HuH-7.5 (cell line): Measurements from ENCODE around the gene ARCN1.
A peak's percentile ranks its signal among the peaks of the same experiment; 100 is the strongest.
"Not testable (repeated sequence)": the region's sequence is repeated elsewhere in the genome, so short reads cannot be mapped to it uniquely, and the experiment has no call there.

ENCODE experiments used
- DNase-seq: peaks from one replicate; pipeline ENCODE4 v3.0.0; 2011; ENCODE audit warnings: low spot score

ARCN1 gene

DNA sequence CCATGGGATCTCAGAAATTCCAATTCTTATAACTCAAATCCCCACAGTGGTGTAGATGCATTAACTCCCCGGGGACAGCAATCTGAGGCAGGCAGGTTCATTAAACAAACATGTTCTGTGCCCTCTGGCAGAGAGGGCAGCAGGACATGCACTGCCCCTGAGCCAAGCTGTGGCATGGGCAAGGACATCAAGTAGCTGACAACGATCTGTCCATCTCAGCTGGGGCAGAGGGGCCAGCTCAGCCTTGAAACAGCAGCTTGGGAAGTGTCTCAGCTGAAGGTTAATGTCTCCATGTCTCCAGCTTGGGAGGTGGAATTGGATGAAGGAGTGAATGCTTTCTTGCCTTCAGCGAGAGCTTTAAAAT, 27.6 kb upstream of the ARCN1 start:
- no peak for DNase-seq

DNA sequence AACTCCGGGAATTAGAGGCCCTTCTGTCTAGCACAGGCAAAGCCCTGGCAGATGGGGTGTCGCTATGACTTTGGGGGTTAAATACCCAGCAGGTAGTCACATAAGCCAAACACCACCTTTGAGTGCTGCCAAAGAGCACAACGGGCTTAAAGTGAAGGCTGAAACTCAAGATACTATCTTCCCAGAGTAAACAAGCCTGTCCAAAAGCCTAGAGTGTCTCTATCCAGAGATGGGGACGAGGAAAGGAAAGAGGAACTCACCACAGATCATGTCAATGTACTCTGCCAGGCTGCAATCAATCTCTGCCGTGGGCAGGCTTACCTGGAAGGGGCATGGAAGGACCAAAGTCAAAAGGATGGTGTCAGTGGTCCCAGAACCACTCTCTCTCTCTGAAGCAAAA, 26.7 kb upstream of the ARCN1 start:
- no peak for DNase-seq

DNA sequence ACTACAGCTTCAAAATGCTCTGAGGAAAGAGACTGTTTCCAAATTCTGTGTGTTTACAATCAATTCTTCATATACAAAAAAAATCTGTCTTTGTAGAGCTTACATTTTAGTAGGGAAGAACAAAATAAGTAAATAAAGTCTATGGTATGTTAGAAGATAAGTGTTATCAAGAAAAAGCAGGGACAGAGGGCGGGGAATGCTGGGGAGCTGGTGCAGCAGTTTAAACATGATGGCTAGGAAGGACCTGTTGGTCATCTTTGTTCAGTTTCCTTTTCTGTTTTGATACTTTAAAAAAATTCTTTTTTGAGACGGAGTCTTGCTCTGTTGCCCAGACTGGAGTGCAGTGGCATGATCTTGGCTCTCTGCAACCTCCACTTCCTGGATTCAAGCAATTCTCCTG, 25.1 kb upstream of the ARCN1 start:
- no peak for DNase-seq

DNA sequence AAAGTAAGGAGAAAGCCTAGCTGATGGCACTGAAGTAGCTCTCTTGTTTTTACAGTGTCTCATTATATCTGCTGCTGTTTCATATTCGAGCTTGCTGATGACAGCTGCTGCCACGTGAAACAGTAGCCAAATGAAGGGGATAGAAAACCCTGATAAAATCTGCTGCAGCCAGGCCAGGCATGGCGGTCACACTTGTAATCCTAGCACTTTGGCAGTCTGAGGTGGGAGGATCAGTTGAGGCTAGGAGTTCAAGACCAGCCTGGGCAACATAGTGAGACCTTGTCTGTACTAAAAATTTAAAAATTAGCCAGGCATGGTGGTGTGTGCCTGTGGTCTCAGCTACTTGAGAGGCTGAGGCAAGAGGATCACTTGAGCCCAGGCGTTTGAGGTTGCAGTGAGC, 19.9 kb upstream of the ARCN1 start:
- DNase-seq: no peak

DNA sequence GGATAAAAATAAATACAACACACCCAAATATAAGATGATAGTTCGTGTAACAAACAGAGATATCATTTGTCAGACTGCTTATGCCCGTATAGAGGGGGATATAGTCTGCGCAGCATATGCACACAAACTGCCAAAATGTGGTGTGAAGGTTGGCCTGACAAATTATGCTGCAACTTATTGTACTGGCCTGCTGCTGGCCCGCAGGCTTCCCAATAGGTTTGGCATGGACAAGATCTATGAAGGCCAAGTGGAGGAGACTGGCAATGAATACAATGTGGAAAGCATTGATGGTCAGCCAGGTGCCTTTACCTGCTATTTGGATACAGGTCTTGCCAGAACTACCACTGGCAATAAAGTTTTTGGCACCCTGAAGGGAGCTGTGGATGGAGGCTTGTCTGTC, 11.4 kb upstream of the ARCN1 start:
- DNase-seq: no peak

DNA sequence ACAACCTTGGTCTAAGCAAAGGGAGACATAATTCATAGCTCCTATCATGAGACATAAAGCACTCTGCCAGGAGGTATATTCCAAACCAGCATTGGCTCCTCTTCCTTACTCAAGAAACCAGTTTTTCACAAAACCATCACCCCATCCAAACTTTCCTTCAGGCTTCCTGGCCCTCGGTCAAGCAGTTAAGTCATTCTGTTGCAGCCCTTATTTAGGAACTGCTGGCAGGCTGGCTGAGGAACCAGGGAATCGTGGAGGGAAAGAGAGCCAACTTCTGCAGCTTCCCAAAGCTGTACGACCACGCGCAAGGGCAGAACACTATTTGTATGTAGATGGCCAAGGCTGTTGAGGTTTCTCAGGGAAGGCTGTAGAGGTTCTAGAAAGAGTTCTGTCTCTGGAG, 7.2 kb upstream of the ARCN1 start:
- DNase-seq: no peak

DNA sequence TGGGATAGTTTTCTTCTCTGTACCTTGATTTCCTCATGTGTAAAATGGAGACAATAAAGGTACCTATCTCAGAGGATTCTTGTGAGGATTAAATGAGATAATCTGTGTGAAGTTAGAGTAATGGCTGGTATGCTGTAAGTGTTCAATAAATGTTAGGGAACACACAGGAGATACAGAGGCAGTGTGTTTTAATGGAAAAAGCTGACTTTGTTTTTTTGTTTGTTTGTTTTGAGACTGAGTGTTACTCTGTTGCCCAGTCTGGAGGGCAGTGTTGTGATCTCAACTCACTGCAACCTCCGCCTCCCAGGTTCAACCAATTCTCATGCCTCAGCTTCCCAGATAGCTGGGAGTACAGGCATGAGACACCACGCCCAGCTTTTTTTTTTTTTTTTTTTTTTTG, 2.5 kb upstream of the ARCN1 start:
- no peak for DNase-seq

DNA sequence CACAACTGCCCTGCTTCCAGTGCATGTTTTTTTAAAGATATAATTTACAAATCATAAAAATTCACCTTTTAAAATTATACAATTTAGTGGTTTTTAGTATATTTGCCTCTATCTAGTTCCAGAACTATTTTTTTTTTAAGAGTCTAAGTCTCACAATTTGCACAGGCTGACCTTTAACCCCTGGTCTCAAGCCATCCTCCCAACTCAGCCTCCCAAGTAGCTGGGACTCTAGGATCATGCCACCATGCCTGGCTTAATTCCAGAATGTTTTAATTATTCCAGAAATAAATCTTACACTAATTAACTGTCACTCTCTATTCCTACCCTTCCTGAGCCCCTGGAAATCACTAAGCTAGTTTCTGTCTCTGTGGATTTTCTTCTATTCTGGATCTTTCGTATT, 1.4 kb upstream of the ARCN1 start:
- DNase-seq: no peak

DNA sequence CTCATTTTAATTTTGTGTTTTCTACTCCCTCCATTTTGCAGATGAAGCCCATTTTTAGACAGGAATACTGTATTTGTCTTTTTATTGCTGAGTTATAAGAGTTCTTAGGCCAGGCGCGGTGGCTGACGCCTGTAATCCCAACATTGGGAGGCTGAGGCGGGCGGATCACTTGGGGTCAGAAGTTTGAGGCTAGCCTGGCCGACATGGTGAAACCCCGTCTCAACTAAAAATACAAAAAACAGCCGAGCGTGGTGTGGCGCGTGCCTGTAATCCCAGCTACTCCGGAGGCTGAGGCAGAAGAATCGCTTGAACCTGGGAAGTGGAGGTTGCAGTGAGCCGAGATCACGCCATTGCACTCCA, 528 bp upstream of the ARCN1 start:
- DNase-seq: not testable (repeated sequence)

DNA sequence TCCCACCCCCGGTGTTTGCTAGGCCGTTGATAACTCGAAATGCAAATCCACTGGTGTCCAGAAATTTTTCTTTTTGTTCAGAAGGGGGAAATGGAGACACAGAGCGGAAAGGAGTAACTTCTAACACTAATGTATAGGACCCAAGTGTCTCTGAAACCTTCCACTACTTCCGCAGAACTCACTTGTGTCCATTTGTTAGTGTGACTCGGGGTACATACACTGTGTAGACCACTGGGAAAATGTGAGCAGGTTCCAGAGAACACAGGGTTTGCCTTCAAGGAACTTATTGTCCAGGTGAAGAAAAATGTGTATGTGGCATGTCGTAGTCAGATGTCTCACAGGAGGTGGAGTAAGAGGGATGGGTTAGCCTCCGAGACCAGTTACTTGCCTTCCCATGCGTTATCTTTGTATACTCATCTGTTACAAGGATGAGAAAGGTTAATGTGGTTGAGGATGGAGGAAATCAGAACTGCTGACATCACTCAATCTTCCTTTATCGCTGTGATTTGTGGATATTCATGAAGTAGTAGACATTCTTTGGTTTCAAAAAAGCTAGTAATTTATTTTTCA, 857 bp downstream of the ARCN1 start:
- DNase-seq: no peak

DNA sequence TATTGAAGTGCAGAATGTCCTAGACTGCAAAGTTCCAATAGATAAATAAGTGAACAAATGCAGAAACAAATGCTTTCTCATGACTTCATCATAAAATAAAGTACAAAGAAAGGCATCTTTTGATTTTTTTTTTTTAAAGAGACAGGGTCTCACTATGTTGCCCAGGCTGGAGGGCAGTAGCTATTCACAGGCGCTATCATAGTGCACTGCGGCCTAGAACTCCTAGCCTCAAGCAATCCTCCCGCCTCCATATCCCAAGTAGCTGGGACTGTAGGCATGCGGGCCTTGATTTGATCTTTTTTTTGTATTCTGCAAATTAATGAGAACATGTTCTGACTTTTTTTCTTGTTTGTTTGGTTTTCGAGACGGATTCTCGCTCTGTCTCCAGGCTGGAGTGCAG, 2.4 kb downstream of the ARCN1 start:
- no peak for DNase-seq

DNA sequence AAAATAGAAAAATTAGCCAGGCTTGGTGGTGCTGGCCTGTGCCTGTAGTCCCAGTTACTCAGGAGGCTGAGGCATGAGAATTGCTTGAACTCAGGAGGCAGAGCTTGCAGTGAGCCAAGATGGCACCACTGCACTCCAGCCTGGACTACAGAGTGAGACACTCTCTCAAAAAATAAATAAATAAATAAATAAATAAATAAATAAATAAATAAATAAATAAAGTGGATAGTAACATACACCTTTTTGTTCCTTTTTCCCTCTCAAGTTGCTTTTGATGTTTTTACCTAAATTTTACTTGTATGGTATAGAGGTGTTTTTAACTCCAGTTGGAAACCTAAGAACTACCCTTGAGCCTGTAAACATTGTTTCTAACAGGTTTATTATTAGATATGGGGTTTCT, 5.8 kb downstream of the ARCN1 start:
- DNase-seq: not testable (repeated sequence)

DNA sequence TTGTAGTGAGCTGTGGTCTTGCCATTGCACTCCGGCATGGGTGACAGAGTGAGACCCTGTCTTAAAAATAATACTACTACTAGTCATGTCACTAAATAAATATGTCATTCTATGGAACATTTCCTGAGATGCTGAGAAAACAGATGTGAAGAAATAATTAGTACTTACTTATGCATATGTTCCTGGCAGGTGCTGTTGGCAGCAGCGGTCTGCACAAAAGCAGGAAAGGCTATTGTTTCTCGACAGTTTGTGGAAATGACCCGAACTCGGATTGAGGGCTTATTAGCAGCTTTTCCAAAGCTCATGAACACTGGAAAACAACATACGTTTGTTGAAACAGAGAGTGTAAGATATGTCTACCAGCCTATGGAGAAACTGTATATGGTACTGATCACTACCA, 8.8 kb downstream of the ARCN1 start:
- no peak for DNase-seq

DNA sequence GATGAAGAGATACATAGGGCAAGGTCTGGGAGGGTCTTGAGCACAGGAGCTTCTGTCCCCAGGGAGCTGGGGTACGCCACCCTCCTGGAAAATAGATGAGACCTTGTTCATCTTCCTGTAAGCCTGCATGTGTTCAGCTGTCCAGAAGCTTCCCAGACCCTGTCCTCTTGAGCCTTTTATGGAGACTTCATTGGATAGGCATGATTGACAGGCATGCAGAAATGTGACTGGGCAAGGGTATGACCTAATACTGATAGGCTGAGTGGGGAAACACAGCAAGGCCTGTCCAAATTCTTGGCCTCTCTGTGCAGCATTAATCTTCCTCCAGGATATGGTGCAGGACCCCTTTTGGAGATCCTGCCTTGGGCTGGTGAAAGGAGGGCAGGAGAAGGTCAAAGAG, 15.7 kb downstream of the ARCN1 start:
- DNase-seq: no peak

DNA sequence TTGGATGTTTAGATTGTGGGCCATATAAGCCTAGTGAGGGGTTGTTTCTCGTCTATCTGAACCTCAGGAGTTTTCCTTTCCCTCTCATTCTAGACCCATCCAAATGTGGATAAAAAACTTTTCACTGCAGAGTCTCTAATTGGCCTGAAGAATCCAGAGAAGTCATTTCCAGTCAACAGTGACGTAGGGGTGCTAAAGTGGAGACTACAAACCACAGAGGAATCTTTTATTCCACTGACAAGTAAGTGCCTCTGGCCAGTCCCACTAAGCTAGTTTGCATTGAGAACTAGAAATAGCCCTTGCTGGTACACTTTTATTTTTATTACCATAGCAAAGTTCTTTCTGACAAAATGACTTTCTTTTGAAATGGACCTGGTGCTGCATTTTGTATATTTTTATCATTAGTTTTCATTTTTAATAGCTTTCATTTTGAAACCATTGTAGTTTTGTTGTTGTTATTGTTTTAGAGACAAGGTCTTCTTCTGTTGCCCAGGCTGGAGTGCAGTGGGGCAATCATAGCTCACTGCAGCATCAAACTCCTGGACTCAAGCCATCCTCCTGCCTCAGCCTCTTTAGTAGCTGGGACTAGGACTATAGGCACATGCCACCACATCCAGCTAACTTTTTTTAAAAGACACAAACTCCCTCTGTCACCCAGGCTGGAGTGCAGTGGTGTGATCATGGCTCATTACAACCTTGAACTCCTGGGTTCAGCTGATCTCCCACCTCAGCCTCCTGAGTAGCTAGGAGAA, 20.6 kb downstream of the ARCN1 start:
- no peak for DNase-seq

DNA sequence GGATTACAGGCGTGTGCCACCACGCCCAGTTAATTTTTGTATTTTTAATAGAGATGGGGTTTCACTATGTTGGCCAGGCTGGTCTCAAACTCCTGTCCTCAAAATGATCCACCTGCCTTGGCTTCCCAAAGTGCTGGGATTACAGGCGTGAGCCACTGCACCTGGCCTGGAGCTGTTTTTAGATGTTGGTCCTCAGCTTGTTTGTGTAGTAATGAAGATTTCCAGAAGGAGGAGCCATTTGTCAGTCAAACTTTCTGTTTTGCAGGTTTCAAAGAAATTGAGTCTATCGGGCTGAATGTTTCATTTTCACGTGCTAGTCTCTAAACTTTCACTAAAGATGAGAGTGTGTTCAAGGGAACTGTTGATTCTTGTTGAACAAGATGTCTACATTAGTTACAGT, 22.8 kb downstream of the ARCN1 start:
- DNase-seq: peak; percentile 25

DNA sequence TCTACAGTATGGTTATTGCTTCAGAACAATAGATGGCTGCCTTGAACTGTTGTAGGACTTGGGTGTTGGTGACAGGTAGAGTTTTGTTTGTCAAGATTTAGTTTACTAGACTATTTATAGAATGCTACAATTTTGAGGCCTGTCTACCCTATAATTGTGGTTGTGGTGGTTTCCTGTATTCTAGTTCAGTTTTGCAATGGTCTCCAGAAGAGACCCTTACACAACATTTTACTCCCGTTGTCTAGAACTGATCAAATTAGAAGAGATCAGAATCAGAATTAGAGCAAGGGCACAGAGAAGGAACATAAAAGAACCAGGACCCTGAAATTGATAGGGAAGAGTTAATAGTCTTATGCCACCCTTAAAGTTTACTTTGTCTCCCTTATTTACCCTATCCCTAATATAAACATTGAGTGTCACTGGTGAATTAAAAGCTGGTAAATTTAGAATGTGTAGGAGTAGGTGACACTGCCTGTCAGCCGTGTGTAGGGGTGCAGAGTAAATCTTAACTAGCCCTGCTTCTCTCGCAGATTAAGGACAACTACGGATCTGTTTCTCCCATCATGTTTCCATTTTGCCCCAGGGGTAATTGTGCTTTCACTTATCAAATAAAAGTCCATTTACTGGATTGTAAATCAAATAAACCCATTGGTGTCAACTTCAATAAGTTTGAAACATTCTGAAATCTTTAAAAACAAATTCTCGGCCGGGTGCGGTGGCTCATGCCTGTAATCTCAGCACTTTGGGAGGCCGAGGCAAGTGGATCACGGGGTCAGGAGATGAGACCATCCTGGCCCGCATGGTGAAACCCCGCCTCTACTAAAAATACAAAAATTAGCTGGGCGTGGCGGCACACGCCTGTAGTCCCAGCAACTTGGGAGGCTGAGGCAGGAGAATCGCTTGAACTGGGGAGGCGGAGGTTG, 24.3 kb downstream of the ARCN1 start:
- DNase-seq: no peak

DNA sequence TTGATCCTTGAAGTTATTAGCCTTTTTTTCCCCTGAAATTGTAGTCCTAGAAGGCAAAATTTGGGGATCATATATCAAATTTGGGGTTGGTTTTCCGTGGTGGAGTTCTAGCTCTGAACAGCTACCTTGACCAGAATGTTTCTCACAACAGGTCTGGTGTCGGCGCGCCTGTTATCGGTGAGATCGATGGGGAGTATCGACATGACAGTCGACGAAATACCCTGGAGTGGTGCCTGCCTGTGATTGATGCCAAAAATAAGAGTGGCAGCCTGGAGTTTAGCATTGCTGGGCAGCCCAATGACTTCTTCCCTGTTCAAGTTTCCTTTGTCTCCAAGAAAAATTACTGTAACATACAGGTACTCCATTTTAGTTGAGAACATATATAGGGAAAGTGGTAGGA, 25.3 kb downstream of the ARCN1 start:
- DNase-seq: no peak

DNA sequence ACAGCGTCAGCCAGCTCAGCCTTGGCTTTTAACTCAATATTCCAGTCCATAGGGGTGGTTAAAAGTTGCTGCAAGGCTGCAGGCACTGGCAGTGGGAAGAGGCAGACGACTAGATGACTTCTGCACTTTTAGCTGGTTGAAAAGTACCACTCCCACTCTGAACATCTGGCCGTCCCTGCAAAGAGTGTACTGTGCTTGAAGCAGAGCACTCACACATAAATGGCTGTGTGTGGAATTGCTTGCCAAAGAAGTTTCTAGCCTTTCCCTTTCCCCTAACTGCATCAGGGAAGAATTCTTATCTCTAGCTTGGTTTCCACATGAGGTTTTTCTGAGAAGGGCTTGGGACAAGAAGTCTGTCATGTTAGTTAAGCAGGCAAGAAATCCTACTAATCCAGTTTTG, 30.1 kb downstream of the ARCN1 start:
- DNase-seq: no peak

DNA sequence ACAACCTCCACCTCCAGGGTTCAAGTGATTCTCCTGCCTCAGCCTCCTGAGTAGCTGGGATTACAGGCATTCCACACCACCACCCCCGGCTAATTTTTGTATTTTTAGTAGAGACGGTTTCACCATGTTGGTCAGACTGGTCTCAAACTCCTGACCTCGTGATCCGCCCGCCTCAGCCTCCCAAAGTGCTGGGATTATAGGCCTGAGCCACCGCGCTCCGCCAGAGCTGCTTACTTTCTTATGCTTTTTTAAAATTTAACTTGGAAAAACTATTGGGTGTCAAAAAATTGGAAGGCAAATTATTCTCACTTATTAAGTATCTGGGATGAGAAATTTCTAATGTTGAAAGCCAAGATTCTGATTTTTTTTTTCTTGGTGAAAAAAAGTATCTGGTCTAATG, 31.5 kb downstream of the ARCN1 start:
- not testable (repeated sequence) for DNase-seq

DNA sequence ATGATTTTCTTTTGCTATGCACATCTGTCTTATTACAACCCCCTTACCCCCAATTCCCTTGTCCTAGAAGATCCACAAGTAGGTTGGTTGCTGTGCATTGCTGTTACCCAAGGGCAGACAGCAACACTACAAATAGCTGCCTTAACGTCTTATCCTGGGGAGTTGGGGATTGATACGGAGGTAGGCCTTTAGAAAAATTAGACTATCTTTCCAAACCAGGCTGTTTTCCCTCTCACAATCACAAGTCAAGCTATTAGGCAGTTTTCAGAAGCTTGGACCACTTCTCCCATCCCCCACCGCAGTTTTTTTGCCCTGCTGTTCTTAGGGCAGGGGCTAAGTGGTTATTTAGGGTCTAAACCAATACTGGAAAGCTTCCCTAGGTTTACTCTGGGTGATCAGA, 32.4 kb downstream of the ARCN1 start:
- no peak for DNase-seq

DNA sequence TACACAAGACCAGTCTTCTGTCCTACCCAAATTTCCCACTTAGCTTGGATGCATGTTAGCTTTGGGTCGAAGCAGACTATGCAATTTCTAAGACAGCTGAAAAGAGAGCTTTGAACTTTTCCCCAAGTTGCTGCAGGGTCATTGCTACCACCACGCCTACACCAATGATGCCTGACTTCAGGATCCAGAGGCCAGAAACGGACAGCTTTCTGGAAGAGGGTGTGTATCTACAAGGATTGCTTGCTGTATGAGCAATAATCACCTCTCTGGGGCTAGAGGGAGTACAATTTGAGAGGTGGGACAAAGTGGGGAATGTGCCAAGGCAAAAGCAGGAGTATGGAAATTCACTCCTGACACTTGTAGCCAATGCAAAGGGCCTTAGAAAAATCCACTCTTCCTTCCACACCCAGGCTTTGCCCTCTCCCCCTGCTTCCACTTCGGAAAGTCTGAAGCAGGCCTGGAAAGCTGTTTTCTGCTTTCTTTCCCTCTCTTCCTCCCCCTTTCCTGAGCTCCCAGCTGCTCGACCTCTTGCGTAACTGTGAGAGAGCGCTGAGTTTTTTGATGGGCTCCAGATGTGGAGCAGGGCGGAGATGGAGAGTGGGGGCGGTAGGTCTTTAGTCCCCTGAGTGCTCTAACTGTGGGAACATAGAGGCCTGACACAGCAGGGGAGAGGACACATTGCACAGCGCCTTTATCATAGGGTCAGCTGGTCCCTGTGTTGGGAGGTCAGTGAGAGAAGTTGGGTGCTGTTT, 33.1 kb downstream of the ARCN1 start:
- DNase-seq: no peak
